Smooth muscle cell (in vitro differentiated cells): ENCODE measurements around the gene TSC22D2. TPM values are rescaled to one million over a fixed set of nuclear protein-coding genes. Genes with fewer than 3 reads are reported as not detected.

Experiments
- DNase-seq: peaks from one replicate; lab custom pipeline; 2025; ENCODE audit not compliant: unreplicated experiment; lab: John Stamatoyannopoulos, UW
- H2AFZ ChIP-seq: fragments of 200-600 bp; sonication (generic); 2 replicates; pipeline ENCODE4 v1.6.0; 2016; ENCODE audit warnings: antibody characterized with exemption, low read depth, mild to moderate bottlenecking
- H3F3A ChIP-seq: fragments of 200-600 bp; sonication (generic); 2 replicates; pipeline ENCODE4 v1.6.0; 2017; ENCODE audit warnings: antibody characterized with exemption, low read depth
- H3K27ac ChIP-seq: fragments of 200-600 bp; sonication (generic); 2 replicates; pipeline ENCODE4 v1.5.1; 2016; ENCODE audit warnings: low read depth, mild to moderate bottlenecking
- H3K27me3 ChIP-seq: fragments of 200-600 bp; sonication (generic); 2 replicates; pipeline ENCODE4 v1.6.1; 2016; ENCODE audit warnings: low read depth, mild to moderate bottlenecking
- H3K36me3 ChIP-seq: fragments of 200-600 bp; sonication (generic); 2 replicates; pipeline ENCODE4 v1.5.1; 2016; ENCODE audit warnings: low read depth
- H3K4me1 ChIP-seq: fragments of 200-600 bp; sonication (generic); 2 replicates; pipeline ENCODE4 v1.5.1; 2016; ENCODE audit warnings: low read depth
- H3K4me2 ChIP-seq: fragments of 200-600 bp; sonication (generic); 2 replicates; pipeline ENCODE4 v1.6.0; 2016; ENCODE audit warnings: mild to moderate bottlenecking
- H3K4me3 ChIP-seq: fragments of 200-600 bp; sonication (generic); 2 replicates; pipeline ENCODE4 v1.5.1; 2016; ENCODE audit warnings: mild to moderate bottlenecking
- H3K79me2 ChIP-seq: fragments of 200-600 bp; sonication (generic); 2 replicates; pipeline ENCODE4 v1.6.0; 2016; ENCODE audit warnings: low read depth, mild to moderate bottlenecking
- H3K9ac ChIP-seq: fragments of 200-600 bp; sonication (generic); 2 replicates; pipeline ENCODE4 v1.6.0; 2016; ENCODE audit warnings: low read depth
- H3K9me3 ChIP-seq: fragments of 200-600 bp; sonication (generic); replicated peaks from 2 replicates; pipeline ENCODE4 v1.5.1; 2016; ENCODE audit warnings: low read depth
- H4K20me1 ChIP-seq: fragments of 200-600 bp; sonication (generic); 2 replicates; pipeline ENCODE4 v1.6.0; 2016; ENCODE audit warnings: low read depth
- CTCF ChIP-seq: fragments of 200-600 bp; sonication (generic); IDR thresholded peaks from 2 replicates; pipeline ENCODE4 v1.5.1; 2017; ENCODE audit warnings: borderline replicate concordance, mild to moderate bottlenecking, antibody characterized with exemption; ENCODE audit not compliant: insufficient read depth, poor library complexity, severe bottlenecking
- WGBS: methylation state at CpG from one replicate; pipeline ENCODE4 v1.1.7; 2016; ENCODE audit warnings: low lambda C conversion rate; 5-methylcytosine and 5-hydroxymethylcytosine counted together
- polyA plus RNA-seq: library from polyadenylated mRNA; unstranded; fragments of >200 nt; fragmentation: Nextera tagmentation; extraction: Ambion mirVana; gene quantifications from 2 replicates; pipeline ENCODE4 v1.2.1, GENCODE V29; 2016
- total RNA-seq: library from RNA; depleted of rRNA; stranded (reverse); fragments of >200 nt; gene quantifications from 2 replicates; pipeline ENCODE4 v1.2.3, GENCODE V29; 2014

The TSC22D2 gene
- total and polyA plus RNA-seq, 2 experiments from 2014 or later = 31.7 to 37.0 TPM

GRCh38 chr3:150462108-150462507 lies 54.0 kb downstream of the TSC22D2 start:
- Histone ChIP-seq H3K4me3 (no peak overlapping the region), H3K27me3 (no peaks in the 10 kb centered on the region), H3F3A (peaks cover 8% of the 10 kb centered on the region), H3K4me2 (no peak overlapping the region), H3K4me1 (no peaks in the 10 kb centered on the region), H2AFZ (no peak overlapping the region), H3K36me3 (peaks cover 16% of the 10 kb centered on the region), H4K20me1 (peaks cover 32% of the 10 kb centered on the region), H3K9me3 (no peaks in the 10 kb centered on the region), H3K27ac (no peak overlapping the region), H3K79me2 (peaks cover 18% of the 10 kb centered on the region), H3K9ac (no peak overlapping the region)
- WGBS = 100% methylated on average over 1 of the region's 1 CpG
- TF ChIP-seq CTCF = no peak
- DNase-seq = no peak

GRCh38 chr3:150464684-150465083 lies 56.6 kb downstream of the TSC22D2 start:
- no peak for DNase-seq
- peaks cover 7% of the 10 kb centered on the region for H3K4me1 ChIP-seq
- H2AFZ ChIP-seq = no peak overlapping the region
- H3K9me3 ChIP-seq = no peaks in the 10 kb centered on the region
- H3F3A ChIP-seq = peaks cover 13% of the 10 kb centered on the region
- H3K9ac ChIP-seq = no peak overlapping the region
- no peaks in the 10 kb centered on the region for H3K27me3 ChIP-seq
- H3K27ac ChIP-seq = no peak overlapping the region
- TF ChIP-seq CTCF = no peak
- WGBS = 99% methylated on average over 2 of the region's 2 CpGs
- no peaks in the 10 kb centered on the region for H3K36me3 ChIP-seq
- H3K4me2 ChIP-seq = no peak overlapping the region
- no peak overlapping the region for H3K4me3 ChIP-seq
- H3K79me2 ChIP-seq = peaks cover 4% of the 10 kb centered on the region
- H4K20me1 ChIP-seq = peaks cover 8% of the 10 kb centered on the region

GRCh38 chr3:150467381-150467780 lies 59.3 kb downstream of the TSC22D2 start:
- WGBS = 97% methylated on average over 1 of the region's 1 CpG

More at GRCh38 chr3:150467381-150467780, 59.3 kb downstream of the TSC22D2 start:
- no peak overlapping the region for H3K27ac ChIP-seq
- H3K27me3 ChIP-seq = no peaks in the 10 kb centered on the region
- no peak overlapping the region for H3K4me2 ChIP-seq
- no peak for TF ChIP-seq CTCF
- H3K79me2 ChIP-seq = no peaks in the 10 kb centered on the region
- peaks cover 7% of the 10 kb centered on the region for H3K4me1 ChIP-seq
- no peaks in the 10 kb centered on the region for H4K20me1 ChIP-seq
- no peak overlapping the region for H3K4me3 ChIP-seq
- no peak overlapping the region for H3K9ac ChIP-seq
- H3K9me3 ChIP-seq = no peaks in the 10 kb centered on the region
- H2AFZ ChIP-seq = no peak overlapping the region
- no peak for DNase-seq
- no peaks in the 10 kb centered on the region for H3K36me3 ChIP-seq
- H3F3A ChIP-seq = peaks cover 8% of the 10 kb centered on the region
